ENCODE data around the gene ARID3A.

Gene ARID3A

DNA sequence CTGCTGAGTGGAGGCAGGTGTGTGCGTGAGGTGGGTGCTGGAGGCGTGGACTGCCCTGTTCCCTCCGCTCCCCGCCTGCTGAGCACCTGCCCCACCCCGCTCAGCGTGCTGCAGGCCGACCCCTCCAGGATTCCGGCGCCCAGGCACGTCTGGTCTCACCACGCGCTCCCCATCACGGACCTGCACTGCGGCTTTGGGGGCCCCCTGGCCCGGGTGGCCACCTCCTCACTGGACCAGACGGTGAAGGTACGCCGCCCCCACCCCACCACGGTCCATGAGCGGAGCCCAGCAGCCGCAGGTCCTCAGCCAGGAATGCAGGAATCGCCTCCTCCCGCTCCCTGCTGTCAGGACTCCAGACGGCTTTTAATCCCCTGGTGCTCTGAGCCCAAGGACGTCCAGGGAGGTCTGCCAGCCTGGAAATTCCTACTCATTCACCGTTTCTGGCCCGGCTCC, 64.3 kb downstream of the ARID3A start:
- DNase-seq: no peak

DNA sequence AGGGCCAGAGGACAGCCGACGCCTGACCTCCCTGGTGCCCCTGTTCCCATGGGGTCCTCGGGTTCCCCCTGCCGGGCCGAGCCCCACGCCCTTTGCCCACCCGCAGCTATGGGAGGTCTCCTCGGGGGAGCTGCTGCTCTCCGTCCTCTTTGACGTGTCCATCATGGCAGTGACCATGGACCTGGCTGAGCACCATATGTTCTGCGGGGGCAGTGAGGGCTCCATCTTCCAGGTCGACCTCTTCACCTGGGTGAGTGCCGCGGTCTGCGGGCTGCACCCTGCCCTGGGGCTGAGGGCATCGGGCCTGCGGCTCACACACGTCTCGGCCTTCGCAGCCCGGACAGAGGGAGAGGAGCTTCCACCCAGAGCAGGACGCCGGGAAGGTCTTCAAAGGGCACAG, 64.9 kb downstream of the ARID3A start:
- no peak for DNase-seq

- peak; percentile 89 for DNase-seq
These were observed 65.5 kb downstream of the ARID3A start for GRCh38 chr19:991174-991931.

DNA sequence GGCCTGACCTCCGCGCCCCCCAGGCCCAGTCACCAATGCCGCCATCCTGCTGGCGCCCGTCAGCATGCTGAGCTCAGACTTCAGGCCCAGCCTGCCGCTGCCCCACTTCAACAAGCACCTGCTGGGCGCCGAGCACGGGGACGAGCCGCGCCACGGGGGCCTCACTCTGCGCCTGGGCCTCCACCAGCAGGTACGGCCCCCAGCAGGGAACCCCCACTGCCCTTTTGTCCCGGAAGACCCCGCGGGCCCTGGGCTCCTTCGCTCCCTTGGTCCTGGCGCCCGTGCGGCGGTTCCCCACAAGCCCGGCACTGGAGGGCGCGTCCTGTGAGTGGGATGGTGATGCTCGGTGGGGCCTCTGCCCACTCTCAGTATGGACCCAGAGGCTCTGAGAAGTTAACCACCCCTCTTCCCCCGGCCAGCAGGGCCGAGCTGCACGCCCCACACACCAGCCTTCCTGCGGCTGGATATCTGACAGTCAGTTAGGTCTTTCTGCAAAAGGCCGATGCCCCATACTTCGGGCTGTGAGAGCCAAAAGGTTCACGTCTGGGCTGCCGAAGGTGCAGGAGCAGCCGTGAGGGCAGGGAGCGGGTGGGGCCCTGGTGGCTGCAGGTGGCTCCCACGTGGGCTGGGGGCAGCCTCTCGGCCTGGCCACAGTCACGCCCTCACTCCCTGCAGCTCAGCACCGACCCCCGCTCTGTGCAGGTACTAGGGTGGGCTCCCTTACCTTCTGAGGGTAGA, 66.3 kb downstream of the ARID3A start:
- DNase-seq: no peak

- no peak for DNase-seq
These were observed 66.8 kb downstream of the ARID3A start for GRCh38 chr19:992670-993055.

- no peak for DNase-seq
These were observed 67.6 kb downstream of the ARID3A start for GRCh38 chr19:993361-993830.

- DNase-seq: no peak
These were observed 68.1 kb downstream of the ARID3A start for GRCh38 chr19:993831-994393.

- no peak for DNase-seq
These were observed 68.7 kb downstream of the ARID3A start for GRCh38 chr19:994516-994915.

DNA sequence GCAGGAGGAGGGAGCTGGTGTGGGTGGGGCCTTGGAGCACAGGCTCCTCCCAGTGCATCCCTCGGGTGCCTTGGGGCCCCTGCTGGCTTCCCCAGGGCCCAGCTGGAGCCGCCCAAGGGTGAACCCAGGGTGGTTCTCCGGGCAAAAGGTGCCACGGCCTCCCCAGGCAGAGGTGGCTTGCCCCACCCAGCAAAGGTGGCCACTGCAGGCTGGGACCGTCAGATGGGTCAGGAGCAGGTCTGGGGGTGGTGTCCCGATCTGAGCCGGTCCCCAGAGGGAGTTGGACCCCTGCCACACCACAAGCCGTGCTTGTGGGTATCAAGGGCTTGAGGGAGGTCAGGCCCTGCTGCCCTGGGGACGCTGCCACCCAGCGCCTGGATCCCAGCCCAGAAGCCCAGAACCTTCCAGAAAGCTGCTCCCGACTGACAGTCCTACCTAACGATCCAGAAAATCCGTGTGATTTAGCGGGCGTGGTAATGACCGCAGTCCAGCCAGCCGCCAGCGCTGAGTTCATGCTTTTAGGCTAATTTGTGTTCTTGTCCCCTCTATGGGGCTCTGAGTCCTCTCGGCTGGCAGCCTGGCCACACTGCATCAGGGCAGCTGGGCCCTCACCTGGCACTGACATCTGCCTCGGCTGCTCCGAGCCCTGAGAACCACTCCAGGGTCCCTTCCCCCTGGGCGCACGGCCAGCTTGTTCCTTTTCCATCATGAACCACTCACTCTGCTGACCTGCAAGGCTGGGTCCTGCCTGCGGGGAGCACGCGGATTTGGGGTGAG, 69.4 kb downstream of the ARID3A start:
- no peak for DNase-seq

- DNase-seq: peak; percentile 81
These were observed 70.4 kb downstream of the ARID3A start for GRCh38 chr19:996051-996838.

DNA sequence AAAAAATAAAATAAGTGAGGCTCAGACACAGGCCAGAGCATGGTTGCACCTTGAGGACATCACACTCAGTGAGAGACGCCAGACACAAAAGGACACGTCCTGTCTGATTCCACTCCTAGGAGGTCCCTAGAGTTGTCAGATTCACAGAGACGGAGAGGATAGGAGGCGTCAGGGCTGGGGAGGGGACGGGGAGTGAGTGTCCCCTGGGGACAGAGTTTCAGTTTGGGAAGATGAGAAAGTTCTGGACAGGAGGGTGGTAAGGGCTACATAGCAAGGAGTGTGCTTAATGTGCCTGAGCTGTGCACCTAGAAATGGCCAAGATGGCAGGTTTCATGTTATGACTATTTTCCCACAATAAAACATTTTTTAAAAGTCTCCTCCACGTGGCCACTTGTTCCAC, 72.2 kb downstream of the ARID3A start:
- no peak for DNase-seq

GRCh38 chr19:999379-999719, 73.5 kb downstream of the ARID3A start:
- no peak for DNase-seq

- peak; percentile 87 for DNase-seq
These were observed 74.3 kb downstream of the ARID3A start, which contains the start of gene GRIN3B for GRCh38 chr19:1000095-1000494. GRIN3B (plus strand) TSS chr19:1000419; CDS start chr19:1000438, 19 bp downstream.

DNA sequence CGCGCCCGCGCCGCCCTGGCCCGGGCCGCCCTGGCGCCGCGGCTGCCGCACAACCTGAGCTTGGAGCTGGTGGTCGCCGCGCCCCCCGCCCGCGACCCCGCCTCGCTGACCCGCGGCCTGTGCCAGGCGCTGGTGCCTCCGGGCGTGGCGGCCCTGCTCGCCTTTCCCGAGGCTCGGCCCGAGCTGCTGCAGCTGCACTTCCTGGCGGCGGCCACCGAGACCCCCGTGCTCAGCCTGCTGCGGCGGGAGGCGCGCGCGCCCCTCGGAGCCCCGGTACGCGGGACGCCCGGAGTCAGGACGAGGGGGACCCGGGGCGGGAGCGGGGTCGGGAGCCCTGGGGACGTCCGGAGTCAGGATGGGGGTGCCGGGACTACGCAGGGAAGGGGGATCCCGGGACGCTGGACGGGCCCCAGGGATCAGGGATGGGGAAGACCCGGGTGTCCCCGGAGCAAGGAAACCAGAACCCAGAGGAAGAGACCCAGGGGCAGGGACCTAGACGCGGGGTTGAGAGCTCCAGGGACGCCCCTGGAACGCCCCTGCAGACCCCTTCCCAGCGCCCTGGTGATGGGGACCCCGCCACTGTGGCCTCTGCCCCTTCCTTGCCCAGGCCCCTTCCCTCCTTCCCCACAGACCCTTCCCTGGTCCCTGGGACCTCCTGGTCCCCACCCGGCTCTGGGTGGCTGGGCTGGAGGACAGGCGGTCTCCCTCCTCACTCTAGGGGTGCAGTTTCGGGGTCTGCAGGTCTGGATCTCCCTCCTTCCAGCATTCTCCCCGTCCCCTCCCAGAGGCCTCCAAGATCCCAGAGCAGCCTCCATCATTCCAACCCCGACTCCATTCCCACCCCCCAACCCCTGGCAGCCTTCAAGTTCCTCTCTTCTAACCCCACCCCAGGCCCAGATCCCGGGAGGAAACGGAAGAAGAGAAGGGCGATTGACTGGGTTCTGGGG, 75.0 kb downstream of the ARID3A start:
- no peak for DNase-seq

- peak; percentile 94 for DNase-seq
These were observed 75.8 kb downstream of the ARID3A start for GRCh38 chr19:1001538-1002166.

DNA sequence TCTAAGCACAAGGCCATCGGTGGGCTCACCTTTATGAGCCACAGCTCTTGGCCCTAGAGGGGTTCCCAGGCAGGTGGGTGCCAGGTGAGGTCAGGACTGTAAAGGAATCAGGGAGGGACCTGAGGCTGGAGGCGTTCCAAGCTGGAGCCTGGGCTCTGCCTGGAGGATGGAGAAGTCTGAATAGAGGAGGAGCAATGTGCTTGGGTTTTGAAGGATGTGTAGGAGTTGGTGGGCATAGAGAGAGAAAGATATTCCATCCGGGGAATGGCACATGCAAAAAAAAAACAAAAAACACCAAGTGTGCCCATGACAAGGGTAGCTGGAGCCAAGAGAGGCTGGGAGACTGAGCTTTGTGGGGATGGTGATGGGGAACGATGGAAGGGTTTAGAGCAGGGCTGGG, 76.8 kb downstream of the ARID3A start:
- DNase-seq: no peak

GRCh38 chr19:1003283-1003682, 77.4 kb downstream of the ARID3A start:
- no peak for DNase-seq

- no peak for DNase-seq
These were observed 78.5 kb downstream of the ARID3A start for GRCh38 chr19:1004204-1004802.

DNA sequence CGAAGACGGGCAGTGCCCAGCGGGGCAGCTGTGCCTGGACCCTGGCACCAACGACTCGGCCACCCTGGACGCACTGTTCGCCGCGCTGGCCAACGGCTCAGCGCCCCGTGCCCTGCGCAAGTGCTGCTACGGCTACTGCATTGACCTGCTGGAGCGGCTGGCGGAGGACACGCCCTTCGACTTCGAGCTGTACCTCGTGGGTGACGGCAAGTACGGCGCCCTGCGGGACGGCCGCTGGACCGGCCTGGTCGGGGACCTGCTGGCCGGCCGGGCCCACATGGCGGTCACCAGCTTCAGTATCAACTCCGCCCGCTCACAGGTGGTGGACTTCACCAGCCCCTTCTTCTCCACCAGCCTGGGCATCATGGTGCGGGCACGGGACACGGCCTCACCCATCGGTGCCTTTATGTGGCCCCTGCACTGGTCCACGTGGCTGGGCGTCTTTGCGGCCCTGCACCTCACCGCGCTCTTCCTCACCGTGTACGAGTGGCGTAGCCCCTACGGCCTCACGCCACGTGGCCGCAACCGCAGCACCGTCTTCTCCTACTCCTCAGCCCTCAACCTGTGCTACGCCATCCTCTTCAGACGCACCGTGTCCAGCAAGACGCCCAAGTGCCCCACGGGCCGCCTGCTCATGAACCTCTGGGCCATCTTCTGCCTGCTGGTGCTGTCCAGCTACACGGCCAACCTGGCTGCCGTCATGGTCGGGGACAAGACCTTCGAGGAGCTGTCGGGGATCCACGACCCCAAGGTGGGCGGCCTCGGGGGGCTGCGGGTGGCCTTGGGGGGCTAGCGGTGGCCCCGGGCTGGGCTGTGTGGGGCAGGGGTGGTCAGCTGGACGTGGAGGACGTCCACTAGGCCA, 79.2 kb downstream of the ARID3A start:
- no peak for DNase-seq
